GM10248 (cell line): ENCODE measurements around the gene ABCB10.
"Not testable (repeated sequence)": the region's sequence is repeated elsewhere in the genome, so short reads cannot be mapped to it uniquely, and the experiment has no call there.

Experiments
- CTCF ChIA-PET: fragments of 300-600 bp; sonication (Branson Sonifier 250); formaldehyde crosslinking; extraction: SDS; loops from one replicate; lab custom pipeline; 2021; ENCODE audit warnings: antibody characterized with exemption; lab: Yijun Ruan, JAX
- POLR2A ChIA-PET: fragments of 350-650 bp; sonication (Branson Sonifier 250); formaldehyde crosslinking; extraction: SDS; loops from one replicate; lab custom pipeline; 2020; ENCODE audit warnings: antibody characterized with exemption; lab: Yijun Ruan, JAX
- DNase-seq: peaks from one replicate; pipeline ENCODE4 v3.0.0; 2012; ENCODE audit errors: extremely low spot score
- TF ChIP-seq, protein P1 (sequence below): IDR thresholded peaks from 2 replicates; pipeline ENCODE4 v1.5.1; 2012; ENCODE audit warnings: mild to moderate bottlenecking, low read depth; ENCODE audit errors: extremely low read depth, missing control alignments, control extremely low read depth

ABCB10 gene

GRCh38 chr1:229596925-229597699 lies 38.6 kb upstream of the ABCB10 start:
- ChIA-PET CTCF (interaction anchor here (1.0 to 2.6 kb wide), 4 partner anchors 15 to 39 kb away, joined by 4 to 6 read pairs (median 6); partner anchors contain the start of gene ABCB10), POLR2A (interaction anchor here (0.6 kb wide), 1 partner anchor 513 kb away, joined by 4 read pairs; no protein-coding TSS in a partner anchor)
- no peak for DNase-seq
- TF ChIP-seq, protein P1, sequence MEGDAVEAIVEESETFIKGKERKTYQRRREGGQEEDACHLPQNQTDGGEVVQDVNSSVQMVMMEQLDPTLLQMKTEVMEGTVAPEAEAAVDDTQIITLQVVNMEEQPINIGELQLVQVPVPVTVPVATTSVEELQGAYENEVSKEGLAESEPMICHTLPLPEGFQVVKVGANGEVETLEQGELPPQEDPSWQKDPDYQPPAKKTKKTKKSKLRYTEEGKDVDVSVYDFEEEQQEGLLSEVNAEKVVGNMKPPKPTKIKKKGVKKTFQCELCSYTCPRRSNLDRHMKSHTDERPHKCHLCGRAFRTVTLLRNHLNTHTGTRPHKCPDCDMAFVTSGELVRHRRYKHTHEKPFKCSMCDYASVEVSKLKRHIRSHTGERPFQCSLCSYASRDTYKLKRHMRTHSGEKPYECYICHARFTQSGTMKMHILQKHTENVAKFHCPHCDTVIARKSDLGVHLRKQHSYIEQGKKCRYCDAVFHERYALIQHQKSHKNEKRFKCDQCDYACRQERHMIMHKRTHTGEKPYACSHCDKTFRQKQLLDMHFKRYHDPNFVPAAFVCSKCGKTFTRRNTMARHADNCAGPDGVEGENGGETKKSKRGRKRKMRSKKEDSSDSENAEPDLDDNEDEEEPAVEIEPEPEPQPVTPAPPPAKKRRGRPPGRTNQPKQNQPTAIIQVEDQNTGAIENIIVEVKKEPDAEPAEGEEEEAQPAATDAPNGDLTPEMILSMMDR, result no peak

GRCh38 chr1:229595876-229596275 lies 37.4 kb upstream of the ABCB10 start:
- POLR2A ChIA-PET, DNase-seq: not testable (repeated sequence)

GRCh38 chr1:229594227-229595008 lies 35.9 kb upstream of the ABCB10 start:
- CTCF ChIA-PET, result no interaction called here
- POLR2A ChIA-PET, result no interaction called here
- DNase-seq, result no peak
- TF ChIP-seq, protein P1, result no peak

More at GRCh38 chr1:229595876-229596275, 37.4 kb upstream of the ABCB10 start:
- CTCF ChIA-PET, result interaction anchor here (1.6 to 2.6 kb wide), 2 partner anchors 17 to 37 kb away, joined by 6 read pairs; partner anchors contain the start of gene ABCB10

DNA sequence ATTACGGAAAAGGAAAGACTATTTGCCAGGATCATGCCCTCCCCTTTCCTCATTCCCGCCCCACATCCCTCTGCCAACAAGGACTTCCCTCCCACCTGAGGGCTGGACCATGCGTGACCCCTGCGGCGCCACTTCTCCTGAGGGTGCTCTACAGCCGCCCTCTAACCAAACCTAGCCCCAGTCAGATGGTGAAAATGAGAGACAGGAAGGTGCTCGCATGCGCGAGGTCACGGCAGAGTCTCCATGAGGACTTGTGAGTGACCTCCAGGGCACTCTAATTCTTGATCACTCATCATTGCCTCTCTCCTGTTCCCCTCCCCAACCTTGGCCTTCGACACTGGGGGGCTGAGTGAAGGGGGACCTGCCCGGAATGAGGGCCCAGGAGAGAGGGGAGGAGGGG lies 35.3 kb upstream of the ABCB10 start:
- CTCF ChIA-PET, result no interaction called here
- POLR2A ChIA-PET, result no interaction called here
- TF ChIP-seq, protein P1, result no peak
- no peak for DNase-seq

DNA sequence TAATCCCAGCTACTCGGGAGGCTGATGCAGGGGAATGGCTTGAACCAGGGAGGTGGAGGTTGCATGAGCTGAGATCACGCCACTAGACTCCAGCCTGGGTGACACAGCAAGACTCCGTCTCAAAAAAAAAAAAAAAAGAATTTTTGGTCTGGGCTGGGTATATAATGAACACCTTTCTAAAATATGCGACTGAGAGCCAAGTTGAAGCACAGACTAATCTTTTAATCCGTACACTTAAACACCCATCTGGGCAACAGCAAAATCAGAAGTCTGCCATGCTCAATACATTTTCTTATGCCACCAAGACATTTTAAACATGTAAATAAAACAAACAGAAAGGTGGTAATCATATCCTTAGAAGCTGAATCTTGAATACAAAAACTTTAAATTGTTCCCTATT lies 31.6 kb upstream of the ABCB10 start:
- ChIA-PET CTCF (interaction anchor here (1.3 to 1.7 kb wide), 2 partner anchors 11 to 27 kb away, joined by 3 read pairs; no protein-coding TSS in a partner anchor), POLR2A (no interaction called here)
- TF ChIP-seq, protein P1, result no peak
- no peak for DNase-seq

DNA sequence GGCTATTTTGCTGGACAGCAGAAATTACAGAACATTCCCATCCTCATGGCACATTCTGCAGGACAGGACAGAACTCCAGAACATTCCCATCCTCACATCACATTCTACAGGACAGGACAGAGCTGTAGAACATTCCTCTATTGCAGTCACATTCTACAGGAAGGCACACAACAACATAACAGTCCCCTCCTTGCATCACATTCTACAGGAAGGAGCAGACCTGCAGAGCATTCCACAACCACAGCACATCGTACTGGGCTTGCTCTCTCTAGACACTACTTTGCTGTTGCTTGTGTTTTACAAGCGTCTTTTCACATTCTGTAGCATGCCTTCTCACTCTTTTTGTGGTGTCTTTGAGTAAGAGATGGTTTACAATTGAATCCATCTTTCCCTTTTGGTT lies 26.8 kb upstream of the ABCB10 start:
- POLR2A ChIA-PET, result no interaction called here
- no peak for DNase-seq
- CTCF ChIA-PET, result interaction anchor here (1.8 kb wide), 1 partner anchor 26 kb away, joined by 4 read pairs; no protein-coding TSS in a partner anchor
- TF ChIP-seq, protein P1, result no peak
